ENCODE results near the gene LDLRAD4.

Gene LDLRAD4

DNA sequence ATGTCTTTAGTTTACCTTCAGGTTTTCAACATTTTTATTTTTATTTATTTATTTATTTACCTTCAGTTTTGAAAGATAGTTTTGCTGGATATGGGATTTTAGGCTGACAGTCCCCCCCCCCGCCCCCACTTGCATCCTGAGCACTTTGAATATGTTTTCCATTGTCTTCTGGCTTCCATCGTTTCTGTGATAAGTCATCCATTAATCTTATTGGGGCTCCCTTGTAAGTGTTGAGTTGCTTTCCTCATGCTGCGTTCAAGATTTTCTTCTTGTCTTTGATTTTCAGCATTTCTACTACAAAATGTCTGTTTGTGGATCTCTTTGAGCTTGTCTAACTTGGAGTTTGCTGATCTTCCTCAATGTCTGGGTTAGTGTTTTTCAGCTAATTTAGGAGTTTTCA, 19.4 kb upstream of the LDLRAD4 start:
- in situ Hi-C loops (cut with MboI; ENCODE audit: low sequenced_read_pairs): no loop called here

- in situ Hi-C loops (cut with MboI; ENCODE audit: low sequenced_read_pairs): loop anchor here (25.0 kb wide), 1 partner anchor 89 kb away; no protein-coding TSS in a partner anchor
These were observed 17.3 kb upstream of the LDLRAD4 start for GRCh38 chr18:13201292-13201691.

DNA sequence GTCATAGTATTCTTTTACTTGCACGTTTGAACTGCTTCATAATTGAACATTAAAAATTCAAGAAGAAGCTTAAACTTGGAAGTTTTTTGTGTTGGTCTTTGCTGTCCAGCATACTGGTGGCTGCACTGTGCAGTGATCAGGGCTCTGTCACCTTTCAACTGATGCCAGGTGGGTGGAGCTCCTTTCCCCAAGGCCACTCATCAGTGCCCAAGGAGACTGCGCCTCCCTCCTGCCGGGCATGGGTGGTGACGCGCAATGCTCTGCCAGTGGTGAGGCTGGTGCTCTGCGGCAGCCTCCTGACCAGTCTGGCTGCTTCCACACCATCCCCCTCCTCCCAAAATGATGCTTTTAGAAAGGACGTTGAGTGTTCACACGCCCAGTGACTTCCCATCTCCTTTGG, 16.0 kb upstream of the LDLRAD4 start:
- in situ Hi-C loops (cut with MboI; ENCODE audit: low sequenced_read_pairs): loop anchor here (25.0 kb wide), 1 partner anchor 90 kb away; no protein-coding TSS in a partner anchor

GRCh38 chr18:13206301-13206700, 12.3 kb upstream of the LDLRAD4 start:
- in situ Hi-C loops (cut with MboI; ENCODE audit: low sequenced_read_pairs): loop anchor here (25.0 kb wide), 1 partner anchor 94 kb away; no protein-coding TSS in a partner anchor

DNA sequence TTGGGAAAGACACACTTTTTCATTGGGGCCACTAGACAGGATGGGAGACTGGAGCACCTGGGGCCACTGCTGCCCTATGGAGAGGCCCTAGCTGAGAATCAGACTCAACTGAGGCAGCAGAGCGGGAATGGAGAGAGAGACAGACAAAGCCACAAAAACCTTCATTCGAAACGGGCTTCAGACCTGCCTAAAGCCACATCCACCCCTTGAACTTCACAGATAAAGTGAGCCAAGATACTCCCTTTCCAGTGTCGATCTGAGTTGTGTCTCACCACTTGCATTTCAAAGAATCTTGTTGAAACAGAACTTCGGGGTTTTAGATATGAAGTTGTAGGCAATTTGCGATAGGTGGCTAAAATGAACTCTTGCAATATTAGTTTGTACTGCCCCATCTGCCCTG, 11.3 kb upstream of the LDLRAD4 start:
- in situ Hi-C loops (cut with MboI; ENCODE audit: low sequenced_read_pairs): loop anchor here (25.0 kb wide), 1 partner anchor 95 kb away; no protein-coding TSS in a partner anchor

DNA sequence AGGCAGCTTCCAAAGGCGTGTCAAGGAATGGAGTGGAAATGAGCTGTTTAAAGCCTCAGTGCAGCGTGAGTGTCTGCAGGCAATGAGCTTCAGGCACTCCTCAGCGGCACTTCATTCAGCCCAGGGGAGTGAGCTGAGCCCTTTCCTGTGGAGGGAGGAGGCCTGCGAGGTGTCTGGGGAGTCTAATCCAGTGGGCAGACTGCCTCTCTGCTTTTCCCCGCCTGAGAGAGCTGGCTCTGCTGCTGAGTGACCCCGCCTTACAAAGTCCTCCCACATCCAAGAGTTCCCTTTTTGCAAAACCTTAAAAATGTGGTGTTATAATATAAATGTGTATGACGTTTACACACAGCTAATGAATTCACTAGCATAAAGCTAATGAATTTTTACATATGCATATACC, 7.0 kb upstream of the LDLRAD4 start:
- in situ Hi-C loops (cut with MboI; ENCODE audit: low sequenced_read_pairs): loop anchor here (25.0 kb wide), 1 partner anchor 99 kb away; no protein-coding TSS in a partner anchor

GRCh38 chr18:13213036-13213795, 5.3 kb upstream of the LDLRAD4 start:
- in situ Hi-C loops (cut with MboI; ENCODE audit: low sequenced_read_pairs): loop anchor here (25.0 kb wide), 1 partner anchor 101 kb away; no protein-coding TSS in a partner anchor

DNA sequence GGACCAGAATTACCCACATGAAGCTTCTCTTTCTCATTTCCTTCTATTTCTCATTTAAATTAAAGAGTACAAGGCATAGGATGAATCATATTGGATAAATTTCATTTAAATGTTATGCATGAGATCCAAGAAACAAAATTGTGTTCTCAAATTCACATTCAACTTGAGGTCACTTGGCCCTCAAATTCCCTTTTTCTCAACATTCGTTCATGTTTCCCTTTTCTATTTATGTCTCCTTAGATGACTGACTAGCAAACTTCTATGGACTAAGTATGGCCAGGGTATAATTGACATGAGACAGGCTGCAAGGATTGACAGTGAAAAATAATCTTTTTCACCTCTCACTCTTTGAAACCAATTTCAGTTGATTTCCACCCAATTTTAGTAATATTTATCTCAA, 4.0 kb upstream of the LDLRAD4 start:
- in situ Hi-C loops (cut with MboI; ENCODE audit: low sequenced_read_pairs): loop anchor here (25.0 kb wide), 1 partner anchor 102 kb away; no protein-coding TSS in a partner anchor

DNA sequence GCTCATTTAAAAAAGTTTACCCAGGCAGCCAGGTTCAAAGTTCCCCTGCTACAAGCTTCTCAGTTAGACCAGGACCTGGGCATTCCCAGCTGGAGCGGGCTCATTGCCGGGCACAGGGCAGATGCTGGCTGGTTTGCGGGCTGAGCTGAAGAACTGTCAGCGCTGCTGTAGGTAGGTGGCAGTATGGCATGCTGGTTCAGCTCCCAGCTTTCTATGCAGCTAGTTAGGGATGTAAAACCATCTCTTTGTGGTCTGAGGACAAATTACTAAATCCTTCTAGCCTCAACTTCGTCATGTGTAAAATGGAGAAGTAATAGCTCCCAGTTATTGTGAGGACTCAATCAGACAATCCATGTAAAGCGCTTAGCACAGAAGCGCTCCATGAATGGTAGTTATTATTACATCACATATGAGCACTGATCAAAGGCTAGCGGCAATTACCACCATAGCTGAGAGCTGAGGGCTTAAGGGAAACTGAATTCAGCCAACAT, 2.4 kb upstream of the LDLRAD4 start:
- in situ Hi-C loops (cut with MboI; ENCODE audit: low sequenced_read_pairs): loop anchor here (25.0 kb wide), 1 partner anchor 104 kb away; no protein-coding TSS in a partner anchor

DNA sequence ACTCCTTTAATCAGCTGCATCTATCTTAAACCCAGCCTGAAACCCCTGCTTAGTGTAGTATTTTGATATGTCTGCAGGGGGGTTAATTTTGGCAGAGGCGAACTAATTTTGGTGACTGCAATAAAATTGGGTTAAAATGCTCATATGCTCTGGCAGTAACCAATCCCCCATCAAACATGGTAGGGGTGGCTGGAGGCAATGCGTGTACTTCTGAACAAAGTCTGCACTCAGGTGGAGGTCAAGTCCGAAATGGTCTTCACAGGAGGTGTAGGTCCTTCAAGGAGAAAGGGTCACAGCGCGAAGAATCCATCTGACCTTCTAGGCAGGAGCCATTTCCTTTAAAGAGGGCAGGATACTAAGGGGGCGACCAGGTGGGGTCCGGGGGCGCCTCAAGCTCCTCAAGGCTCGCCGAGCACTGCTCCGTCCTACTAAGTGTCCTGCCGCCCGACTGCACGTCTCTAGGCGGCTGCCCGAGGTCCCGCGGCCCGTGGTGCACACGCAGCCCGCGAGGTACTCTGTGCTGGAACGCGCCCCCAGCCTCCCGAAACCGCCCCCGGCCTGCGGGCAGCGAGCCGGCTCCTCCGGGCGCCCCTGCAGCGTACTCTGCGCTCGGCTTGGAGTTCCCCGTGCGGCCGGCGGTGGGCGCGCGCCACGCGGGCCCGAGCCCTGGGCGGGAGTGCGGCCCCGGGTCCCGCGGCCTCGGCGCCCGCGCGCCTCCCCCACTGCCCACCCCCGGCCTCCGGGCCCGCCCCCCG, 1.7 kb upstream of the LDLRAD4 start:
- in situ Hi-C loops (cut with MboI; ENCODE audit: low sequenced_read_pairs): loop anchor here (25.0 kb wide), 1 partner anchor 105 kb away; no protein-coding TSS in a partner anchor

GRCh38 chr18:13217466-13217961, 1.0 kb upstream of the LDLRAD4 start:
- in situ Hi-C loops (cut with MboI; ENCODE audit: low sequenced_read_pairs): loop anchor here (25.0 kb wide), 1 partner anchor 105 kb away; no protein-coding TSS in a partner anchor

DNA sequence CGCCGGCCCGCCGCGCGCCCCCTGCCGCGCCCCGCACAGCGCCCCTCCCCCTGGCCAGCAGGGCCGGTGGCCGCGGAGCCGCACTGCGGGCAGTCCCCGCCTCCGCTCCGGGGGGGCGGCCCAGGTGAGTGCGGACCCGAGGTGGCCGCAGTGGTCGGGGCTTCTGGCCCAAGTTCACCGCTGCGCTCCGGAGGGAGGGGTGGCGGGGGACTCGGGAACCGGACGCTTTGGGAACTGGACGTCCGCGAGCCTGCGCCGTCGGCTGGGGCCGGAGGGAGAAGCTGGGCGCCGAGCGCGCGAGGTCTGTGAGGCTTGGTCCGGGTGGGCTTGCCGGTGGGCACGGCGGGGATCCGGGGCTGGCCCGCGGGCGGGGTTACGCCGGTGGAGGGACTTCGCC, 591 bp upstream of the LDLRAD4 start:
- in situ Hi-C loops (cut with MboI; ENCODE audit: low sequenced_read_pairs): loop anchor here (25.0 kb wide), 1 partner anchor 106 kb away; no protein-coding TSS in a partner anchor

DNA sequence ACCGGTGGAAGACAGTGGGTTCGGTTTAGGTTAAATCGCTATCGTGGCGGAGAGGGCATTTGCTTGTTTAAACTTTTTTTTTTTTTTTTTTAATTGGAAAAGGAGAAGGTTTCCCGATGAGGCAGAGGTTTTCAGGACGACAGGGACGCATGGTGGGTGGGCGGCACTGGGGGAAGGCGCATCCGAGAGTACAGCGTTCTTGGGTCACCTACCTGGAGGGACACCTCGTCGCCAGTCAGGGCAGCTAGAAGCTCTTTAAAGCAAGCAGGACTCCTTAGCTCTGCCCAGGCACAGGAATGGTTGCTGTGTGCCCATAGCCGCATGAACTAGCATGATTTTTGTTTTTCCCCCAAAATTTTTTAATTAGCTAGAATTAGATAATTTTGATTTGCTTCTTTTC, 437 bp downstream of the LDLRAD4 start:
- in situ Hi-C loops (cut with MboI; ENCODE audit: low sequenced_read_pairs): loop anchor here (25.0 kb wide), 1 partner anchor 107 kb away; no protein-coding TSS in a partner anchor

DNA sequence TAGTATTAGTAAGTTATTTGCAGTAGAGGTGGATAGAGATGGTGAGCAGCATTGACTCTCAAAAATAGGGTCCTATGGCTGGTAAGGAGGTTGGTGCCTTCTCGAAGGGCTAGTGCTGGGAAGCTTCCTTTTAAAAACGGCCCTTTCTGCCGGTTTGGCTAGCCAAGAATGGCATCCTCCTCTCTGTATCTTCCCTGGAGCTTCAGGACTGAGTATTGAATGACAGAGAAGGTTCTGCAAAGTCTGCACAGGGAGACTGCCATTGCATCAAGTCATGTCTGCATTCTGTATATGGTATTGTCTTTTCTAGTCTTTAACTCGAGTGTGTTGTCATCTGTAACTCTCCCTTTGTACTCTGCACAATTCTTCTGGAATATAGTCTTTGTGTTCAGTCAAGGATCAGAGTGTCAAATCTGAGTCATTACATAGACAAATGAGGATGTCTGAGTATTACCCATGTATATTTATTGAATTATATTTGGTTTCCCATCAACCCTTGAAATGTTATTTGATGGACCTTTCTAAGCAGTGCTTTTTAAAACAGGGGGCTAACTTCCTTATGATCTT, 1.1 kb downstream of the LDLRAD4 start:
- in situ Hi-C loops (cut with MboI; ENCODE audit: low sequenced_read_pairs): loop anchor here (25.0 kb wide), 1 partner anchor 107 kb away; no protein-coding TSS in a partner anchor

GRCh38 chr18:13220361-13220991, 1.9 kb downstream of the LDLRAD4 start:
- in situ Hi-C loops (cut with MboI; ENCODE audit: low sequenced_read_pairs): loop anchor here (25.0 kb wide), 1 partner anchor 108 kb away; no protein-coding TSS in a partner anchor

- in situ Hi-C loops (cut with MboI; ENCODE audit: low sequenced_read_pairs): loop anchor here (25.0 kb wide), 1 partner anchor 110 kb away; no protein-coding TSS in a partner anchor
These were observed 3.6 kb downstream of the LDLRAD4 start for GRCh38 chr18:13221869-13222855.

GRCh38 chr18:13222856-13223281, 4.3 kb downstream of the LDLRAD4 start:
- in situ Hi-C loops (cut with MboI; ENCODE audit: low sequenced_read_pairs): loop anchor here (25.0 kb wide), 1 partner anchor 111 kb away; no protein-coding TSS in a partner anchor

DNA sequence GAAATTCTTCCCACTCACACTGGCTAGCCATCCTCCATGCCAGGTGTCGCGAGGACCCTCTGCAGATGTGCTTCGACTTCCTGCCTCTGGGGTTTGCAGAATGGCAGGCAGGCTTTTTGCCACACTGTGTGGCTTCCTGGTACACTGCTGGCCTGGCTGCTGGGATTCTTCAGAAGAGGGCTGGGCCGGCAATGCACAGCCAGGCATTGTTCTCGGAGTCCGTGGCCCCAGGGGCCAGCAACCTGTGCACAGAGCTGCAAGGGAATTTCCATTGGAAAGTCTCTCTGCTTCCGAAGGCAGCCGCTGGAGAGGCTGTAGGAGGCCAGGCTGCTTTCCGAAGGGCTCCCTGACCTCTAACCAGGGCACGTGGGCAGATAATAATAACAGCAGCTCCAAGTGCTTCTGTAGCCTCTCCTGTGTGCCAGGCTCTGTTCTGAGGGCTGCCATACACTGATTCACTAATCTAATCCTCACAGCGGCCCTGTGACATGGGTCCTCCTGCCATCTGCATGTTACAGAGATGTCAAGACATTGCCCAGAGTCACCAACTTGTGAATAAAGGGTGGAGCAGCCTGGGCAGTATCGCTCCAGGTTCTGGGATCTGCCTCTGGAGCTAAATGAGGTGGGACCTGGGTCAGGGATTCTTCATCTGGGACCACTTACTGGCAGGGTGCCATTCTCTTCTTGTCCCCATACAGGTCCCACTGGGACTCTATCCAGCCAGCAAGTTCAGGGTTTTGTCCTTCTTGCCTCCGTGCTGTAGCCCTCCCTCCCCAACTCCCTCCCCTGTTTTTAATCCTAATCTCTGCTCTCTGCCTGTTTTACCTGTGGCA, 5.0 kb downstream of the LDLRAD4 start:
- in situ Hi-C loops (cut with MboI; ENCODE audit: low sequenced_read_pairs): loop anchor here (25.0 kb wide), 1 partner anchor 111 kb away; no protein-coding TSS in a partner anchor

All from HL-60/S4 (cell line).